Fibroblast of the aortic adventitia (primary cell): Measurements from ENCODE around the gene TANC1. TPM values are rescaled to one million over a fixed set of nuclear protein-coding genes. Genes with fewer than 3 reads are reported as not detected.
A peak's percentile ranks its signal among the peaks of the same experiment; 100 is the strongest.

Experiments used
- DNase-seq: peaks from one replicate; pipeline ENCODE4 v3.0.0-alpha.2; 2010; ENCODE audit warnings: low read depth
- H3K4me3 ChIP-seq: 2 replicates; pipeline ENCODE4 v1.5.1; 2011; ENCODE audit warnings: low read depth, mild to moderate bottlenecking, control low read depth, low read length, moderate library complexity
- total RNA-seq: library from RNA; depleted of rRNA; stranded (reverse); fragments of >200 nt; gene quantifications from 2 replicates; pipeline ENCODE4 v1.2.3, GENCODE V29; 2012; ENCODE audit warnings: low replicate concordance
- TF ChIP-seq, protein P1 (sequence below): IDR thresholded peaks from 2 replicates; pipeline ENCODE4 v1.5.1; 2011; ENCODE audit warnings: mild to moderate bottlenecking, low read length, control low read depth, inconsistent platforms; ENCODE audit not compliant: insufficient read depth

The TANC1 gene
- total RNA-seq, 1 donor = 11.9 TPM

- TF ChIP-seq, protein P1, sequence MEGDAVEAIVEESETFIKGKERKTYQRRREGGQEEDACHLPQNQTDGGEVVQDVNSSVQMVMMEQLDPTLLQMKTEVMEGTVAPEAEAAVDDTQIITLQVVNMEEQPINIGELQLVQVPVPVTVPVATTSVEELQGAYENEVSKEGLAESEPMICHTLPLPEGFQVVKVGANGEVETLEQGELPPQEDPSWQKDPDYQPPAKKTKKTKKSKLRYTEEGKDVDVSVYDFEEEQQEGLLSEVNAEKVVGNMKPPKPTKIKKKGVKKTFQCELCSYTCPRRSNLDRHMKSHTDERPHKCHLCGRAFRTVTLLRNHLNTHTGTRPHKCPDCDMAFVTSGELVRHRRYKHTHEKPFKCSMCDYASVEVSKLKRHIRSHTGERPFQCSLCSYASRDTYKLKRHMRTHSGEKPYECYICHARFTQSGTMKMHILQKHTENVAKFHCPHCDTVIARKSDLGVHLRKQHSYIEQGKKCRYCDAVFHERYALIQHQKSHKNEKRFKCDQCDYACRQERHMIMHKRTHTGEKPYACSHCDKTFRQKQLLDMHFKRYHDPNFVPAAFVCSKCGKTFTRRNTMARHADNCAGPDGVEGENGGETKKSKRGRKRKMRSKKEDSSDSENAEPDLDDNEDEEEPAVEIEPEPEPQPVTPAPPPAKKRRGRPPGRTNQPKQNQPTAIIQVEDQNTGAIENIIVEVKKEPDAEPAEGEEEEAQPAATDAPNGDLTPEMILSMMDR = no peak
- H3K4me3 ChIP-seq = no peak overlapping the region
- DNase-seq = no peak
These were observed 206.3 kb downstream of the TANC1 start for GRCh38 chr2:159174759-159175158.

DNA sequence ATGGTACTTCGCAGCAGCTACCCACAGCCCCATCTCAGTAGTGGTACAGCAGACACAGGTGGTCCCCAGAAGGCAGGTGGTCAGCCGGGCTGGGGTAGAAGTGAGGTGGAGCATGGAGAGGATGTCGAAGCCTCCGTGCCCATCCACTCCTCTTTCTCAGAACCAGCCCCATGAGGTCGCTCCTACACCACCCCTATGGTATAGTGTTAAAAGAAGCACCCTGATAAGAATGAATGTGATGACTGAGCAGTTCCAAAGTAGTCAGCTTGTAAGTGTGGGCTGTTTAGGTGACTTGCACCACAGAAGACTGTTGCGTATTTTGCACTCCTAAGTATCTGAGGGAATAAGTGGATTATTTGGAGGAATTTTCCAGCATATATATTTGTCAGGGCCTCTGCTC is 206.7 kb downstream of the TANC1 start:
- TF ChIP-seq, protein P1 = no peak
- H3K4me3 ChIP-seq = no peak overlapping the region
- DNase-seq = no peak

DNA sequence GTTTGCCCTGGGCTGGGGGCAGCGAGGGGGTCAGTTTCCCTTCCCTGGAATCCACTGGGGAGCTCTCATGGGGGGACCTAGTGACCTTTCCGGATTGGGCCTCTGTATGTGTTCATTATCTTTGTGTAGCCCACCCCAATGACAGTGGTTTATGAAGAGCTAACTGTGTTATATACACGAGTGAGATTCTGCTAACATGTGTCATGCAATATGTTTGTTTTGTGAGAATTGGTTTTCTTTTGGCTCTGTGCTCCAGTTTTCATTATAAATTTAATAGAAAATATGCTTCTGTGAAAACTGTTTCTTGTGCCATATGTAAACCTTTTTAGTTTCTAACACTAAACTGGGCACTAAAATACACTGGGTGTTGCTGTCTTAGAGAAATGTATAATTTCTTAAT is 207.5 kb downstream of the TANC1 start:
- DNase-seq = no peak
- TF ChIP-seq, protein P1 = no peak
- H3K4me3 ChIP-seq = no peak overlapping the region

DNA sequence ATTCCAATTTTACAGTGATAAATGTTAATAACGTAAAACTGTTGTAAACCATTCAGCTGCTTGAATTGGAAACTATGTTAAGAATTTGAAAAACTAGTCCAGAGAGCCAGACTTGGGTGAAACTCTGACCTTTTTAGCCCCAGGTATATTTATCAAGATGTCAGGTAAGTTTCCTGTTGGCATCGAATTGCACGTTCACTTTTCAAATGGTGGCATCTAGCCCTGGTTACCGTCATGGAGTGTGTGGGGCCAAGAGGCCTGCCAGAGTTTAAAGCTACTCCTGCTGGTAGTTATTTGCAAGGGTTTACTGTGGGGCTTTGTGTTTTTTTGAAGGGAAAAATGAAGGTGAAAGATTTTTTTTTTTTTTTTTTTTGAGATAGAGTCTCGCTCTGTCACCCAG is 208.1 kb downstream of the TANC1 start:
- H3K4me3 ChIP-seq = no peak overlapping the region
- TF ChIP-seq, protein P1 = no peak
- no peak for DNase-seq

GRCh38 chr2:159177357-159177756 is 208.9 kb downstream of the TANC1 start:
- TF ChIP-seq, protein P1 = no peak
- DNase-seq = no peak
- H3K4me3 ChIP-seq = no peak overlapping the region

DNA sequence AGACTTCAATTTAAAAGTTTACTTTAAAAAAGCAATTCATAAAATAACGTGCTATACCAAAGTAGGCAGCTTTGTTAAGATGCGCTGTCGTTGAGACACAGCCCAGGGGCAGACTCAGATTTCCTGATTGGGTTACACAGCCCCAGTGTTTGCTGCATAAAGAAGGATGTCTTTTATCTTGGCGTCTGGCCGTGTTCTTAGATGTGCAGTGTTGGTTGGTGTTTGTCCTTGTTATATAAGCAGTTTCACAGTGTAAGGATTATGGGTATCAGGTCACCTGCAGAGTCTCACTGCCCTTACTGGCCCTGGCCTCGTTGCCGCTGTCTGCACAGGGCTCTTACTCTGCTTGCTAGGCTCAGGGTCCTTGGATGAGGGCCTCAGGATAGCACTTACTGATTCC is 209.5 kb downstream of the TANC1 start:
- TF ChIP-seq, protein P1 = no peak
- H3K4me3 ChIP-seq = no peak overlapping the region
- DNase-seq = no peak

DNA sequence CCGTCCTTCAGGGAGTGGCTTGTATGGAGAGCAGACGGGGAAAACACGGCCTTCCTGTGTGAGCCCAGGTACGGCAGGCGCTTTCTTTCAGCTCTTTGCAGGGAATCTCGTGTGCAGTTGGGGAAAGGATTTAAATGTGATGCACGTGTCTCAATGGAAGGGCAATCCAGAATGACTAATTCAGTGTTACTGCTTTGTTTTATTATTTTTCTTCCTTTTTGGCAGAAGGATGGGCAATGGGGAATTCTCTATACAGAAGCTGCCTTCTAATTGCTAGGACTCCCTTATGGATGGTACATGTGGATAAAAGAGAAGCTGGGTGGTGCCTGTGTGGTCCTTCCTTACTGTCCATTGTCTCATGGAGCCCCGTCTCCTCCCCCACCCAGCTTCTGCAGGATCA is 210.7 kb downstream of the TANC1 start:
- H3K4me3 ChIP-seq = no peak overlapping the region
- DNase-seq = peak; percentile 11
- TF ChIP-seq, protein P1 = no peak
